Thyroid gland (tissue), 4 donors: ENCODE data around the gene SEL1L3. TPM values are rescaled to one million over a fixed set of nuclear protein-coding genes. Genes with fewer than 3 reads are reported as not detected.

Source experiments
- DNase-seq, 2 donors: peaks; one replicate each; pipeline ENCODE4 v3.0.0-alpha.2; 2019
- H3K27ac ChIP-seq, 3 donors: fragments of 200-600 bp; sonication (generic); 1 replicate in 2 of 3; 2 replicates in 1 of 3; pipeline ENCODE4 v1.5.1; 2016 to 2019; ENCODE audit warnings: mild to moderate bottlenecking in 1 of 3, moderate library complexity in 1 of 3
- H3K27me3 ChIP-seq: fragments of 200-600 bp; sonication (generic); one replicate; pipeline ENCODE4 v1.5.1; 2019
- H3K36me3 ChIP-seq, 2 donors: fragments of 200-600 bp; sonication (generic); one replicate each; pipeline ENCODE4 v1.5.1; 2016 to 2019
- H3K4me1 ChIP-seq, 2 donors: fragments of 200-600 bp; sonication (generic); one replicate each; pipeline ENCODE4 v1.5.1; 2017 to 2019
- H3K4me3 ChIP-seq, 3 donors: fragments of 200-600 bp; sonication (generic); replicated peaks in 1 of 3; 1 replicate in 2 of 3; 2 replicates in 1 of 3; pipeline ENCODE4 v1.5.1; 2016; ENCODE audit warnings: mild to moderate bottlenecking in 1 of 3
- H3K9me3 ChIP-seq: fragments of 200-600 bp; sonication (generic); one replicate; pipeline ENCODE4 v1.5.1; 2017
- CTCF ChIP-seq, 6 experiments: fragments of 200-600 bp in 3 of 6; fragments of 450-650 bp in 3 of 6; sonication (generic) in 3 of 6; IDR thresholded peaks; one replicate each; pipeline ENCODE4 v1.5.1; 2016 to 2019; ENCODE audit warnings: antibody characterized with exemption in 6 of 6, mild to moderate bottlenecking in 2 of 6, inconsistent platforms in 1 of 6, moderate library complexity in 1 of 6
- POLR2A ChIP-seq, 2 donors: fragments of 450-650 bp; IDR thresholded peaks; one replicate each; pipeline ENCODE4 v1.6.1; 2017; ENCODE audit warnings: antibody characterized with exemption in 2 of 2, mild to moderate bottlenecking in 2 of 2, moderate library complexity in 1 of 2
- WGBS, 2 donors: methylation state at CpG; one replicate each; pipeline ENCODE4 v1.1.5; 2017; 5-methylcytosine and 5-hydroxymethylcytosine counted together
- intact Hi-C: fragments of 100-400 bp; cut with DNase I; formaldehyde crosslinking; loops from one replicate; pipeline ENCODE4 v1.15.1; 2023
- total RNA-seq, 4 donors: library from RNA; depleted of rRNA; stranded (reverse); fragments of >200 nt; gene quantifications; one replicate each; pipeline ENCODE4 v1.2.3, GENCODE V29; 2016

SEL1L3 gene
- total RNA-seq, 4 donors from 2014 or later: 18.5 to 81.4 (median 32.4) TPM

DNA sequence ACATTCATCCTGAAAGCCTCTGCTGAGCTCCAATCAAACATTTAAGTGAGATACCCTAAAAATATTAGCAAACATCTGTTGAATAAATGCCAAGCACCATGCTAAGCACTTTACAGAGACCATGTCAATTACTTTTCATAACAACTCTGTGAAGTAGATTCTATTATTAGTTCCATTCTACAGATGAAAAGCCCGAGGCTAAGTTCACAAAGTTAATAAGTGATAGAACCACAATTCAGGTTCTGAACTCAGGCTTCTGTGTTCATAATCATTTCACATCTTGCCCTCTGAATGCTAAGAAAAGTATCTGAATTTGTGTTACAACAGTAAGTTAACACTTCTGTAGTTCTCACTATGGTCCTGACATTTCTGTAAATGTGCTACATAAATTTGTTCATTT lies 27.4 kb downstream of the SEL1L3 start:
- TF ChIP-seq POLR2A (IDR thresholded peaks at IDR 0.05) (no peak), CTCF (IDR thresholded peaks at IDR 0.05) (no peak)
- Histone ChIP-seq H3K4me3 (no peak overlapping the region), H3K36me3 (no peaks in the 10 kb centered on the region), H3K27ac (no peak overlapping the region), H3K9me3 (no peaks in the 10 kb centered on the region), H3K27me3 (no peaks in the 10 kb centered on the region), H3K4me1 (no peaks in the 10 kb centered on the region)
- intact Hi-C loops: no loop called here
- DNase-seq: no peak
- 79 to 86% methylated on average over 1 of the region's 1 CpG for WGBS, 2 donors

- H3K27ac ChIP-seq: no peak overlapping the region
- no peak overlapping the region for H3K4me3 ChIP-seq
- H3K36me3 ChIP-seq: no peaks in the 10 kb centered on the region
- 73 to 83% methylated on average over 5 of the region's 5 CpGs for WGBS, 2 donors
- H3K27me3 ChIP-seq: no peaks in the 10 kb centered on the region
- no peaks in the 10 kb centered on the region for H3K9me3 ChIP-seq
- no peak for DNase-seq
- TF ChIP-seq CTCF (IDR thresholded peaks at IDR 0.05): no peak
- no peak for TF ChIP-seq POLR2A (IDR thresholded peaks at IDR 0.05)
- no peaks in the 10 kb centered on the region for H3K4me1 ChIP-seq
- intact Hi-C loops: no loop called here
Observed at GRCh38 chr4:25834411-25835107, 28.2 kb downstream of the SEL1L3 start.

DNA sequence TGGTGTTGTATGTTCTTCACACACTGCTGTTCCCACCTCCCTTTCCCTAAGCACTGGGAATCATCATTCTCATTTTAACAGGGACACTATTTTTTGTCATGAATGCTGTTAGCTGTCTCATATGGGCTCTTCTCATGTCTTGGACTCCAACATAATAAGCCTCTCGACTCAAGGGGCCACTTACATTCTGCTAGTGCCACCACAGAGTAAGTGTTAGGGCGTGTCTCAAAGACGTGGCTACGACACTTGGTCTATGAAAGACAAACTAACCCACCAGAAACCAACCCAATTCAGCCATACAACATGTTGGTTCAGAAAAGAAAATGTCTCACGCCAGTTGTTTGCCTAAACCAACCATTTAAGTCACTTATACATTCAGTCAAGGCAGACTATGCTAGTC lies 32.2 kb downstream of the SEL1L3 start:
- Histone ChIP-seq H3K4me1 (no peaks in the 10 kb centered on the region), H3K9me3 (no peaks in the 10 kb centered on the region), H3K27ac (no peak overlapping the region), H3K36me3 (no peaks in the 10 kb centered on the region), H3K4me3 (no peak overlapping the region), H3K27me3 (no peaks in the 10 kb centered on the region)
- WGBS, 2 donors: 71 to 82% methylated on average over 5 of the region's 5 CpGs
- DNase-seq: no peak
- no peak for TF ChIP-seq CTCF (IDR thresholded peaks at IDR 0.05)
- no peak for TF ChIP-seq POLR2A (IDR thresholded peaks at IDR 0.05)
- intact Hi-C loops: no loop called here

DNA sequence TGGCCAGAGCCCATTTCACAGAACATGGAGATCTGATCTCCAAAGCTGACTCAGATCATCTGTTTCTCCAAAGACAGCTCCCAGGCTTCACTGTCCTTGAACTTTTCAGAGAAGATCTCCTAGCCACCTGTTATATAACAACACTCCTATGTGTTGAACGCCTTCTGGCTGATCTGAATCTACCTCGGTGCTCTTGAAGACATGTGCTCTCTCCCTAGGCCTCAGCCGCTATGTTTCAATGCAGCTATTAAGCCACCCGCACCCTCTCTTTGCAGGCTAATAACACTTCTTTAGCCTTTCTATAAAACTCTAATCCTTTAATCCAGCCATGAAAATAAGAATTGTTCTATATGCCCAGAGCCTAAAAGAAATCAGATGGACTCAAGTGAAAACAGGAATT lies 34.9 kb downstream of the SEL1L3 start:
- Histone ChIP-seq H3K27me3 (no peaks in the 10 kb centered on the region), H3K4me3 (no peak overlapping the region), H3K27ac (no peak overlapping the region), H3K36me3 (no peaks in the 10 kb centered on the region), H3K9me3 (no peaks in the 10 kb centered on the region), H3K4me1 (no peaks in the 10 kb centered on the region)
- no peak for DNase-seq
- intact Hi-C loops: no loop called here
- 95 to 97% methylated on average over 4 of the region's 4 CpGs for WGBS, 2 donors
- no peak for TF ChIP-seq CTCF (IDR thresholded peaks at IDR 0.05)
- no peak for TF ChIP-seq POLR2A (IDR thresholded peaks at IDR 0.05)

- intact Hi-C loops: no loop called here
- 81 to 89% methylated on average over 4 of the region's 4 CpGs for WGBS, 2 donors
- DNase-seq: no peak
Observed at GRCh38 chr4:25827373-25827772, 35.4 kb downstream of the SEL1L3 start.

More at GRCh38 chr4:25827373-25827772, 35.4 kb downstream of the SEL1L3 start:
- no peaks in the 10 kb centered on the region for H3K27me3 ChIP-seq
- no peaks in the 10 kb centered on the region for H3K36me3 ChIP-seq
- H3K9me3 ChIP-seq: no peaks in the 10 kb centered on the region
- no peak overlapping the region for H3K27ac ChIP-seq
- TF ChIP-seq CTCF (IDR thresholded peaks at IDR 0.05) (no peak), POLR2A (IDR thresholded peaks at IDR 0.05) (no peak)
- H3K4me3 ChIP-seq: no peak overlapping the region
- no peaks in the 10 kb centered on the region for H3K4me1 ChIP-seq
